HCT116 (cell line): ENCODE measurements around the gene ROR2.

Experiments
- CTCF ChIP-seq, 3 experiments: fragments of 200-600 bp in 1 of 3; sonication (generic) in 1 of 3; IDR thresholded peaks in 2 of 3; conservative IDR thresholded peaks in 1 of 3; 2 replicates each; pipeline ENCODE4 v1.5.1; 2012 to 2017; ENCODE audit warnings: low read depth in 2 of 3, low read length in 2 of 3, antibody characterized with exemption in 1 of 3, borderline replicate concordance in 1 of 3, control low read depth in 1 of 3, mild to moderate bottlenecking in 1 of 3, mixed read lengths in 1 of 3, mixed run types in 1 of 3, moderate library complexity in 1 of 3; ENCODE audit not compliant: insufficient read depth in 1 of 3
- EZH2 ChIP-seq: fragments of 200-600 bp; sonication (generic); IDR thresholded peaks from 2 replicates; pipeline ENCODE4 v1.6.1; 2017; ENCODE audit warnings: antibody characterized with exemption, mixed run types
- POLR2A ChIP-seq: IDR thresholded peaks from 2 replicates; pipeline ENCODE4 v1.7.0; 2011; ENCODE audit warnings: borderline replicate concordance; ENCODE audit not compliant: insufficient read depth, insufficient read length; ENCODE audit errors: extremely low read depth
- POLR2AphosphoS5 ChIP-seq: IDR thresholded peaks from 2 replicates; pipeline ENCODE4 v1.6.1; 2011; ENCODE audit warnings: mild to moderate bottlenecking, low read depth, low read length, moderate library complexity
- REST ChIP-seq: IDR thresholded peaks from 2 replicates; pipeline ENCODE4 v1.6.1; 2012; ENCODE audit warnings: low read depth

- TF ChIP-seq POLR2AphosphoS5 (no peak), CTCF (IDR thresholded peaks at IDR 0.05 in 2 of 3, conservative IDR thresholded peaks at IDR 0.05 in 1 of 3; ENCODE audit: borderline replicate concordance in 1 of 3, insufficient read depth in 1 of 3, low read depth in 2 of 3, low read length in 2 of 3) (no peak), REST (no peak), EZH2 (no peak), POLR2A (no peak)
These were observed 233.2 kb downstream of the ROR2 start for GRCh38 chr9:91716815-91717214.
